HG03565 (cell line): ENCODE data around the gene GALR2.
"Not testable (repeated sequence)": the region's sequence is repeated elsewhere in the genome, so short reads cannot be mapped to it uniquely, and the experiment has no call there.

ENCODE experiments used
- ATAC-seq: cut with Tn5 transposase; IDR thresholded peaks from one replicate; pipeline ENCODE4 v1.9.1; 2021; ENCODE audit warnings: mild to moderate bottlenecking, moderate library complexity; ENCODE audit not compliant: unreplicated experiment

The GALR2 gene

DNA sequence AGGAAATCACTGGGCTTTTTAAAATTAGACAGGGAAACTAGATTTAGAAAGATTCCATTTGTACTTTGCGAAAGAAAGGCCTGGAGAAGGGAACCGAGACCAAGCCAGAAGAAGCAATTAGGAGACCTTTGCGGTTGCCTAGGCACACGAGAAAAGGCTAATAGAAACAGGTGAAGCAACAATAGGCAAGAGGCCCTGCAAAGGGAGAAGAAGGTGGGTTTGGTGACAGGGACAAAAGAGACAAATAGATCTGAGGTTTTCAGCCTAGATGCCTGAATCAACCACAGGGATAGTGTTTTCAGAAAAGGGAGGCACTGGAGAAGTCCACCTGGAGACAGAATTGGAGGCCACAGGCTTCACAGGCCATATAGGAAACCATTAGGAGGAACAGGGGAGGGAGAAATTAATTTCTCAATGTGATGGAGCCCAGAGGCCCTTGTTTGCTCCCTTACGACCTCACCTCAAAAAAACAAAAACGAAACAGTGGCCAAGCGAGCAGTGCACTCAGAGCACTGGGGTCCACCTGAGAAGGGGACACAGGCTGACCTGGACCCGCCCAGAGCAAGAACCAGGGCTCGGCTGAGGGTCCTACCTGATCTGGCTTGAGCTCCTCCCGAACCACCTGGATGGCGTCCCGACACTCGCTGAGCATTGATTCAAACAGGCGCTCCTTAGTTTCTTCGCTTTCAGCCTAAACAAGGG is 24.6 kb upstream of the GALR2 start:
- no peak for ATAC-seq

- no peak for ATAC-seq
Measured at GRCh38 chr17:76050538-76051467, 23.8 kb upstream of the GALR2 start.

DNA sequence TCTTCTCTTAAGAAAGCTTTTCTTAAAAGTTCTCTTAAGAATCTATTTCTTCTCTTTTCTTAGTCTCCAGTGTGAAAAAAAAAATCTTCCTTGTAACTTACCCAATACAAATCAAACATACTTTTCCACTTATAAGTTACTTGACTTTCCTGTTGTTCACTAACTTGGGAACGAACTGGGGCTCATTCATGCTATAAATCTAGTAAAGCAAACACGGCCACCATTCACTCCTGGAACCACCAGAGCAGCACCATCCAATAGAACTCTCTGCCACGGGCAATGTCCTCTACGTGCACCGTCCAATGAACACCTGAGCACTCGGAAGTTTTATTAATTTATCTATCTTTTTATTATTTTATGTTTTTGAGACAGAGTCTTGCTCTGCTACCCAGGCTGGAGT is 23.0 kb upstream of the GALR2 start:
- no peak for ATAC-seq

DNA sequence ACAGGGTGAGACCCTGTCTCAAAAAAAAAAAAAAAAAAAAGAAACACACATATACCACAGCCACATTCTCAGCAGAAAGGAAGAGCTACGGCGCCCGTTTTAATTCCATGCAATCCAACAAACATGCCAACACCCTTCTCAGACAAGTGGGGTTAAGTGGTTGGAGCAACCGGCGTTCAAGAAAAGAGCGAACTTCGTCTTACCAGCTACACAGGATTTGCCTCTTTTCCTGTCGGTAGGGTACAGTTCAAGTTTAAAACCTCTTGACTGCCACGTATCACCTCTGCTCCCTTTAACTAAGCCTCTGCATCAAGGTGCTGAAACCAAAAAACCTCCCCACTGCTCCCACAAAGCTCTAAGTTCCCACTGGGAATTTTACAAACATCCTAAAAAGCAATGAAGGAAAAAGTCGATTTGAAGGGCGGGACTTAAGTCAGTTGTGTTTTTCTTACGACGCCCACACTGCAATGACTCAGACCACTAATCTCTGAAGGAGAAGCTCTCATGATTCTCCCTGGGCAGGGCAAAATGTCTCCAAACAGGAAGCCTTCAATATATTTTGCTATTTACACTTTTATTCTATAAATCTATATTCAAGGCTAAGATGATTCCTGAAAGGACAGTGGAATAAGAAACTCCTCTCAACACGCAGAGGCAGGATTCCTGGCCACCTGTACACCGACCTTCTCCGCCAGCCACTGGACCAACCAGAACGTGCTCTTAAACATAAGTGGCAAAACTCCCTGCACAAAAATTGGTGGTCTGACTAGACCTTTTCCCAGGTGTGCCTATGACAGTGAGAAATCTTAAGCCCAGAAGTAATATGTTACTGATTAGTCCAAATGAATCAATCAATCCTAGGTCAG is 21.1 kb upstream of the GALR2 start:
- no peak for ATAC-seq

GRCh38 chr17:76054112-76054476 is 20.5 kb upstream of the GALR2 start:
- no peak for ATAC-seq

- ATAC-seq: no peak
Measured at GRCh38 chr17:76056882-76057281, 17.7 kb upstream of the GALR2 start.

DNA sequence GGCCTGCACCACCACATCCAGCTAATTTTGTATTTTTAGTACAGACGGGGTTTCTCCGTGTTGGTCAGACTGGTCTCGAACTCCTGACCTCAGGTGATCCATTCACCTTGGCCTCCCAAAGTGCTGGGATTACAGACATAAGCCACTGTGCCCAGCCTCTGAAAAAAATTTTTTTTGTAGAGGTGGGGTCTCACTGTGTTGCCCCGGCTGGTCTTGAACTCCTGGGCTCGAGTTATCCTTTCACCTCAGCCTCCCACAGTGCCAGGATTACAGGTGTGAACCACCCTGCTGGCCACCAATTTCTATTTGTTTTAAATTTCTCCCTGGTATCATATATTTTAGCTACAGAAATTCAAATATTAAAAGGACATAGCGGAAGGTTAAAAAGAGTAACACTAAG is 16.3 kb upstream of the GALR2 start:
- ATAC-seq: not testable (repeated sequence)

GRCh38 chr17:76063875-76064546 is 10.6 kb upstream of the GALR2 start:
- ATAC-seq: peak; percentile 60

DNA sequence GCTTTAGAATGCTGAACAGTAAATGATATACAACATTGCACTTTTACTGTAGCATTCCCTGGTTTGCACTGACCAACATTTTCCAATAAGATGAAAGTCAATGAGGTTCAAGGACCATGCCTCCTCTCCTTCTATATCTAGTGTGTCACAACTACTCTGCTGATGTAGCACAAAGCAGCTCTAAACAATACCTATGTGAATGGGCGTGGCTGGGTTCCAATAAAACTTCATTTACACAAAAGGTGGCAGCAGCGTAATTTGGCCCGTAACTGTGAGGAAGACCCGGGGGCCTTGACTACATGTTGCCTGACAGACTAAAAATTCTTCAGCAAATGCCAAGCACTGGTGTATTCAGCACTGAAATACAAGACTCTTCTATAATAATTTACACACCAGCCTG is 8.8 kb upstream of the GALR2 start:
- ATAC-seq: no peak

DNA sequence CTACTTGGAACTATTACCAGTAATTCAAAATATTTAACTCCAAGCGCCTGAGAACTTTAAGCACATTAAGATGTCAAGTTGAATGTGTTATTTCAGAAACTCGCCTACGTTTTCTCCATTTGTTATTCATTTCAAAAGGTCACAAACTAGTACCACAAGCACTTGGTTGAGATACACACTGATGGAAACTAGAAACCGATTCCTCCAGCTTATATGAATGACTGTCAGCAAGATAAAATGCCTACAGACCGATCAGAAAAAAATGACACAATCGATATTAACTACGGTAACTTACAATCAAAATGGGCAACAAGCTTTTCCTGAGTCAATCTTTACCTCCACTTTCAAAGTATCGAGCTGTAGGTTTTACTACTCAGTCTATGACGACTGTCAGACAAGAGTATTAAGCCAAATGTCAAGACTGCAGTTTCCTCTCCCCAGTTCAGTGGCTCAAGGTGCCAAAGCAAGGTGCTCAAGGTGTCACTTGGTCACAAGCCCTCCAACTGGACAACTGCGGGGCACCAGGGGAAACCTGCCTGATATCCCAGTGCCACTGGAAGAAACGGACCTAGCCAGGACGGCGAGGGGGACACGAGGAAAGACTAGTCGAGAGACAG is 2.9 kb upstream of the GALR2 start:
- no peak for ATAC-seq

- ATAC-seq: peak; percentile 63
Measured at GRCh38 chr17:76072148-76072858, 2.3 kb upstream of the GALR2 start, which contains the start of gene SRP68. TSS of gene SRP68 (minus strand) at chr17:76072517. CDS start at chr17:76072491, 26 bp downstream.

GRCh38 chr17:76075364-76076145 is 974 bp downstream of the GALR2 start:
- no peak for ATAC-seq

- ATAC-seq: no peak
Measured at GRCh38 chr17:76076146-76076764, 1.7 kb downstream of the GALR2 start.

GRCh38 chr17:76076765-76077583 is 2.4 kb downstream of the GALR2 start:
- no peak for ATAC-seq

GRCh38 chr17:76077584-76078110 is 3.1 kb downstream of the GALR2 start:
- ATAC-seq: no peak

- not testable (repeated sequence) for ATAC-seq
Measured at GRCh38 chr17:76078370-76078769, 3.8 kb downstream of the GALR2 start.

GRCh38 chr17:76078860-76079534 is 4.4 kb downstream of the GALR2 start, which contains the start of gene ZACN:
TSS of gene ZACN (plus strand) at chr17:76079182. CDS start at chr17:76079265, 83 bp downstream.
- ATAC-seq: no peak
